ENCODE results near the gene EPB42.
"Not testable (repeated sequence)": the region's sequence is repeated elsewhere in the genome, so short reads cannot be mapped to it uniquely, and the experiment has no call there.

DNA sequence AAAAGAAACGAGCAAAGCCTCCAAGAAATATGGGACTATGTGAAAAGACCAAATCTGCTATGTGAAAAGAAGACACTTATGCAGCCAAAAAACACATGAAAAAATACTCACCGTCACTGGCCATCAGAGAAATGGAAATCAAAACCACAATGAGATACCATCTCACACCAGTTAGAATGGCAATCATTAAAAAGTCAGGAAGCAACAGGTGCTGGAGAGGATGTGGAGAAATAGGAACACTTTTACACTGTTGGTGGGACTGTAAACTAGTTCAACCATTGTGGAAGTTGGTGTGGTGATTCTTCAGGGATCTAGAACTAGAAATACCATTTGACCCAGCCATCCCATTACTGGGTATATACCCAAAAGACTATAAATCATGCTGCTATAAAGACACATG lies 43.7 kb downstream of the EPB42 start:
- not testable (repeated sequence) for TF ChIP-seq JUNB (IDR thresholded peaks at IDR 0.05; ENCODE audit: unreplicated experiment); EZH2 (IDR thresholded peaks at IDR 0.05; ENCODE audit: low read depth, unreplicated experiment); CTCF (conservative IDR thresholded peaks at IDR 0.05; ENCODE audit: low read depth in 2 of 2); ETS1 (IDR thresholded peaks at IDR 0.05)
